Transverse colon (tissue), 3 donors: ENCODE data around the gene PAPOLG.

Experiments used
- CTCF ChIP-seq, 5 experiments: fragments of 200-600 bp in 3 of 5; fragments of 450-650 bp in 2 of 5; sonication (generic) in 3 of 5; IDR thresholded peaks; 1 replicate in 2 of 5; 2 replicates in 3 of 5; pipeline ENCODE4 v1.5.1; 2016 to 2017; ENCODE audit warnings: antibody characterized with exemption in 5 of 5, inconsistent platforms in 3 of 5, mild to moderate bottlenecking in 2 of 5, moderate library complexity in 1 of 5
- EP300 ChIP-seq: sonication (generic); formaldehyde crosslinking; IDR thresholded peaks from one replicate; pipeline ENCODE4 v1.6.1; 2017; ENCODE audit warnings: antibody characterized with exemption, low read depth
- POLR2A ChIP-seq: fragments of 450-650 bp; IDR thresholded peaks from one replicate; pipeline ENCODE4 v1.6.1; 2016; ENCODE audit warnings: antibody characterized with exemption, mild to moderate bottlenecking, moderate library complexity

- no peak for TF ChIP-seq CTCF (IDR thresholded peaks at IDR 0.05)
- TF ChIP-seq EP300, result no peak
- TF ChIP-seq POLR2A, result no peak
These were observed 74.9 kb downstream of the PAPOLG start for GRCh38 chr2:60830991-60831390.
